ENCODE measurements around the gene CATSPER2.
"Not testable (repeated sequence)": the region's sequence is repeated elsewhere in the genome, so short reads cannot be mapped to it uniquely, and the experiment has no call there.

CATSPER2 gene

GRCh38 chr15:43593328-43594190 lies 55.1 kb downstream of the CATSPER2 start, which contains the start of gene CKMT1B:
Gene CKMT1B, plus strand, starts transcription at chr15:43594027. Its CDS starts 192 bp downstream, at chr15:43594219.
- not testable (repeated sequence) for DNase-seq (ENCODE audit: low read depth in 3 of 3)

DNA sequence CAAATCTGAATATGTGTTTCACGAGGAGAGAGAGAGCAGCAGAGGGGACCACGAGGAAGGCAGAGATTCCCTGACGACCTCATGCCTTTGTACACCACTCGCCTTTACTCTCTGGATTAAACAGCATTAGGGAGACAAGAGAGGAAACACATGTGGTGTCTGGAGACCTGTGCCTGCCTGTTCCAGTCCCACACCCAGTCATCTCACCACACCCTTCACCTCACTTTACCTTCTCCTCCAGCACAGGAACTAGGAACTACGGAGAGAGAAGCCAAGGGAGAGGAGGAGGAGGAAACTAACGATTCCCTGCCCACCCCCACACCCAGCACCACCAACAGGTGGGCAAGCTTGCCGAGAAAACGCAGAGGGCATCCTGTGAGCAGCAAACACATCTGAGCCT lies 55.8 kb downstream of the CATSPER2 start:
- DNase-seq (ENCODE audit: low read depth in 3 of 3), result not testable (repeated sequence)

- not testable (repeated sequence) for DNase-seq (ENCODE audit: low read depth in 3 of 3)
Observed at GRCh38 chr15:43589778-43590466, 58.7 kb downstream of the CATSPER2 start, which contains the start of gene PPIP5K1. Gene PPIP5K1, minus strand, starts transcription at chr15:43590208. Its CDS starts 5,704 bp downstream, at chr15:43584504.

Data from stimulated activated CD4-positive, alpha-beta T cell treated with anti-CD3 and anti-CD28 coated beads, TNF-alpha, amount 100 ng/mL, for 4 hours (primary cell).